ENCODE data around the gene MYL9.
"Not testable (repeated sequence)": the region's sequence is repeated elsewhere in the genome, so short reads cannot be mapped to it uniquely, and the experiment has no call there.

MYL9 gene

DNA sequence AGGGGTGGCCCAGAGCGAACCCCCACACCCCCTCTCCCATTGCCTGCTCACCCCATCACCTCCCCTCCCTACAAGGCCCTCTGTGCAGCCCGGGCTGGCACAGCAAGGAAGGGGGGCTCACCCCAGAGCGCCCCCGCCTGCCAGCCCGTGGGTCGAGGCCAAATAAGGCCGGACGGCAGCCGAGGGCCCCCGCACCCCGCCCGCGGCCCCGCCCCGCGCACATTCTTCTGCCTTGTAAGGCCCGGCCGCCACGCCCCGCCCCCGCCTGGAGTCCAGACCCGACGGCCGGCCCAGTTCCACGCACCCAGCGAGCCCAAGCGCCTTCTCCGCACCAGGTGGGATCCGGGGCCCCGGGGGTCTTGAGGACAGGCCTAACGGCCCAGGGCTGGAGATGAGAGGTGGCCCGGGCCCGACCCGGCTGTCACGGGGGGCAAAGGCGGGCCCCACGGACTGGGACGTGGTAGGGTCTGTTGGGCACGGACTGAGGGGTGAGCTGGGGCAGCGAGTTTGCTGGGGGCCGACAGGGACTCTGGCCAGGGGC is at the start of gene MYL9:
Gene MYL9, plus strand, starts transcription at position 293 of the 541 bp plus-strand sequence. CDS start 3,366 bp downstream, outside the sequence.
- peak; percentile 83 for DNase-seq

DNA sequence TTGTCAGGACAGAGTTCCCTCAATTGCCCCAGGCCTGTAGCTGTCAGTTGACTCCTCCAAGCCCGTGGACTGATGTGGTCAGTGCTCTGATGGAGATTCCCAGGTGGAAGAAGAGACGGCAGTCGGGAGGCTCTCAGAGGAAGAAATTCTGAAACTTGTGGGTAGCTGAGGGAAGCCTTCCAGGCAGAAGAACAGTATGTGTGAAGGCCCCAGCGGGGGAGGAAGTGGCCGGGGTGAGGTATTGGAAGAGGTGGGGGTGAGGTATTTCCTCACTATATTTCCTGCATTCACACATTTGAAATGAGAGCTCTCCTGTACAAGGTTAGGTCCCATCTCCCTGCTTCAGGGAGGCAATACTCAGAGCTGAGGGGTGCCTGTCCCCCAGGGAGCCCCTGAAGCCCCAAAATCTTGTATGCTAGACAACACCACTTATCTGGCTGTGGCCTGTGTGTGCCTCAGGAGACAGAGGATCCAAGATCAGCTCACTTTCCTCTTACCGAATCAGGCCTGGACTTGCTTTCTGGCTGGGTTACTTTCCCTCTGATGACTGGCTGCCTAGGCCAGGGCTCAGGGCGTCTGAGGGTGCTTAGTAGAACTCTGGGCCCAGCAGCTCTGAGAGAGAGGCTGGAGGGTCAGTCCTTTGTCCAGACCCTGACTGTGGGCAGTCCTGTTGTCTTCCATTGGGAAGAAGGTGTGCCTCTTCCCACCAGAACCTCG is 49.3 kb upstream of the MYL9 start:
- DNase-seq, result peak; percentile 48

DNA sequence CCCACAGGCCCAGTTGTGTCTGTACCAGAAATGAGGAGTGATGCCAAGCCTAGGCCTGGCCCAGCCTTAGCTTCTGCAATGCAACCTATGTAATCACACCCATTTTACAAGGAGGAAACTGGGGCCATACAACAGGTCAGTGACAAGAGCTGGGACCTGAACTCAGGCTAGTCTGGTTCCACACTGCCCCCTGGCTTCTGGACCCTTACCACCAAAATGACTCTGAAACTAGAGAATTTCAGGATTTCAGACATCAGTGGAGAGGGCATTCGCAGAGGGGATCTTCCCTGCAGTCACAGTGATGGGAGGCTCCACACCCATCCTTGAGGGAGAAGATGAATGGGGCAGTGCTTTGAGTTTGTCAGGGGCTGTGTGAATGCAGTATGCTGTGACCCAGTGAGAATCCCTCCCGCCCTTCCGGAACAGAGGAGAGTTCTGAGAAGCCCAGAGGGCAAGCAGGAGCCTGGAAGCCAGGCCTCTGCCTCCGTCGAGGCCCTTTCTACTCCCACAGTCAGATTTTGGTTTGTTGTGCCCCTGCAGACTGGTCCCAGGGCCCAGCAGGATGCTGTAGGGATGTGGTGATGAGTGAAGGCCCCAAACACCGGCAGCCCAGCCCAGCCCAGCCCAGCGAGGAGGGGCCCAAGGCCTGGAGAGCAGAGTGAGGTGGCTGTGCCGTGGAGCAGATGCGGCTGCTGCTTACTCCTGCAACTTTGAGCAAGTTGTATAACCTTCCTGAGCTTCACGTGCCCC is 48.1 kb upstream of the MYL9 start:
- no peak for DNase-seq

DNA sequence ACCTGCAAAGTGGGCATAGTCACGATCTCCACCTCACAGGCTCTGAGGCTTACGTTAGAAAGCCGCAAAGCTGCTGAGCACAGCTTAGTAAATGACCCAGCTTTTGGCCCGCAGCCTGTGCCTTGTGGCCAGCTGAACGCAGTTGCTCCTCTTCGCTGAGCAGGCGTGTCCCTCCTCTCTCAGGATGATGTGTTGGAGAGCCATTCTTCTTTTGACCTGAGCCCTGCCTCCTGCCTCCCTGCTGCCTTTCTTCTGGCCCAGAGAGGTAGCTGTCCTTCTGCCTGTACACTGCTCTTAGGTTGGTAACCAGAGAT is 47.6 kb upstream of the MYL9 start:
- DNase-seq, result peak; percentile 55

DNA sequence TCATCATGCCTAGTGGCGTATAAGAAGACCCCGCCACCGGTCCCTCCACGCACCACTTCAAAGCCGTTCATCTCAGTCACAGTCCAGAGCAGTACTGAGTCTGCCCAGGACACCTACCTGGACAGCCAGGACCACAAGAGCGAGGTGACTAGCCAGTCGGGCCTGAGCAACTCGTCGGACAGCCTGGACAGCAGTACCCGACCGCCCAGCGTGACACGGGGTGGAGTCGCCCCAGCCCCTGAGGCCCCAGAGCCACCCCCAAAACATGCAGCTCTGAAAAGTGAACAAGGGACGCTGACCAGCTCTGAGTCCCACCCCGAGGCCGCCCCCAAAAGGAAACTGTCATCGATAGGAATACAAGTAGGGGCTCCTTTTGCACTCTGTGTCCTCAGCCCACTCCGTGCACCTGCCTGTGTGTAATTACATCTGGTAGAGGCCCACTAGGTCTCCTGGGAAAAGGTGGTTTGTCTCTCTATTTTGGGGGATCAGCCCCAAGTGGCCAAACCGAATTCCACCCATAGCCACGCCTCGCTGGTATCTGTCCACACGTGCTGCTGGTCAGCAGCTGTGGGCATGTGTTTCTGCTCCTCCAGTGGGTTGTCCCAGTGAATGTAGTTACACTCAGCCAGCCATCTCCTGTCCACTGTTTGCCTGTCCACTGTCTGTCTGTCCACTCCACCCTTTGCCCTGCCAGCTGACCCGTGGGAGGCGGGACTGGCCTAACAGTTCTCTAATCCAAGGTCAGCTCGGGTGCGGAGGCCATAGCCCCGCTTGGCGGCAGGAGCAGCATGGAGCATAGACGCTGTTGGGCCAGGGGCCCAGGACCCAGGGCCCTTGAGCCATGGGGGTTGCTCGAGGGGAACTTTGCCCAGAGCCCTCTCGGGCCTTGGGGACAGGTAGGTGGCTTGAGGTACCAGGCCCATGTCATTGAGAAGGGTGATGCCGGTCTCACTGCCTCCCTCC is 44.3 kb upstream of the MYL9 start:
- DNase-seq, result no peak

DNA sequence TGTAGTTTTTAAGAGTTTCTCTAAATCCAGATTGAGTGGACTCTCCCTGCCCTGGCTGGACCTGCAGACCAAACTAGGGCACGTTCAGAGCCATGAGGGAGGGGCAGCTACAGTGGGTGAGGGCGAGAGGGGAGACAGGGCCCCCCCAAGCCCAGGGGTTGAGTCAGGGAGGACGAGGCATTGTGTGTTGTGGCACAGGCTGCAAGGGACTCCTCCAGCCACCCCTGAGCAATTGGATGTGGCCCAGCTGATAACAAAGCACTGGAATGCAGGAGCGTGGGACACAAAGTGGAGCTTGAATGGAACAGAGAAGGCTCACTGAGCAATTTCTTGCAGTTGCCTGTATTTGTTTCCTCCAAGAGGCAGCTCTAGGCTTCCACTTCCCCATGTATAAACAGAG is 43.5 kb upstream of the MYL9 start:
- no peak for DNase-seq

DNA sequence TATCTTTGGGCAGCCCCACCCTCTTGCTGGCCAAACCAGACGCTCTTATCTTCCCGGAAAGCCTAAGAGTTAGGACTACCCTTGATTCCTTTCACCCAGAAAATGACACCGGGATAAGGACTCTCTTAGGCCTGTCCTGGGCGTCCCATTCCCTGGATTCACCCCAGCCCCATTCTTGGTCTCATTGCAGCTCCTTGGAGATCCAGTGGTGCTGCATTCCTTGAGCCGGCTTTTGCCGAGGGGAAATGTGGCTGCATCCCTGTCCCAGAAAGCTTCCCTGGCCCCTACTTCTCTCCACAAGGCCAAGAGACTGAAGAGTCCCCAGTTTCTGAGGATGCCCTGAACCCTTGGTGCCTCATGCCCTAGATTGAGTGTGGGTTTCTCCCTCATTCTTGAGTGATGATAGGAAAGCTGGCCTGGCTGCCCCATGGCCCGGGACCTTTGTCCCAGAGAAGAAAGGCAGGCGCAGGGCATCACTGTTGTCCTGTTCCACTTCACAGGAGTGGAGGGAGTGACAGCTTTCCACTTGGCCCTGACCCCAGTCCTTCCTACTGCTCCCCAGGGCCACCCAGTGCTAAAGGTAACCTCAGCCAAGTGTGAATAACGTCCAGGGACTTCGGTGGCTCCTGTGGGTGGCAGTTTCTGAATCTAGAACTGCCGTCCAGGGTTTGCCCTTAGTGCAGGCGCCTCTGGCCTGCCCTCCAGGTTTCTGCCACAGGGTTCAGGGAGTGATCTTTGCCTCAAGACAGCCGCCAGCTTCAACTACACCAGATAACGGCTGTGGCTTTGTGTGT is 42.7 kb upstream of the MYL9 start:
- no peak for DNase-seq

DNA sequence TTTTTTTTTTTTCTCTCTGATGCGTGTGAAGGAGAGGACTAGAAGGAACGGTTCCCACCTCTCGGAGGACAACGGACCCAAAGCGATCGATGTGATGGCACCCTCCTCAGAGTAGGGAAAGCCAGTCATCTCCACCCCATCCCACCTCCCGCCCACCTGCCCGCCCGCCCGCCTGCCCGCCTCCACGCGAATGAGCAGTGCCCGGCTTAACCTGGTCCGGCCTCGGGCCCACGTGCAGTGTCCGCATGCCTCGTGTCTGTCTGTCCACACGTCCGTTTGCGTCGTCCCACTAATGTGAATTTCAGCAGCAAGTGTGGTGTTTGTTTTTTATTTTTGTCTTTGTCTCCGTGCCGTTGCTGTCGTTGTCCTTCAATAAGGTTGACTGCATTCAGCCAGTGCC is 42.1 kb upstream of the MYL9 start:
- DNase-seq, result no peak

DNA sequence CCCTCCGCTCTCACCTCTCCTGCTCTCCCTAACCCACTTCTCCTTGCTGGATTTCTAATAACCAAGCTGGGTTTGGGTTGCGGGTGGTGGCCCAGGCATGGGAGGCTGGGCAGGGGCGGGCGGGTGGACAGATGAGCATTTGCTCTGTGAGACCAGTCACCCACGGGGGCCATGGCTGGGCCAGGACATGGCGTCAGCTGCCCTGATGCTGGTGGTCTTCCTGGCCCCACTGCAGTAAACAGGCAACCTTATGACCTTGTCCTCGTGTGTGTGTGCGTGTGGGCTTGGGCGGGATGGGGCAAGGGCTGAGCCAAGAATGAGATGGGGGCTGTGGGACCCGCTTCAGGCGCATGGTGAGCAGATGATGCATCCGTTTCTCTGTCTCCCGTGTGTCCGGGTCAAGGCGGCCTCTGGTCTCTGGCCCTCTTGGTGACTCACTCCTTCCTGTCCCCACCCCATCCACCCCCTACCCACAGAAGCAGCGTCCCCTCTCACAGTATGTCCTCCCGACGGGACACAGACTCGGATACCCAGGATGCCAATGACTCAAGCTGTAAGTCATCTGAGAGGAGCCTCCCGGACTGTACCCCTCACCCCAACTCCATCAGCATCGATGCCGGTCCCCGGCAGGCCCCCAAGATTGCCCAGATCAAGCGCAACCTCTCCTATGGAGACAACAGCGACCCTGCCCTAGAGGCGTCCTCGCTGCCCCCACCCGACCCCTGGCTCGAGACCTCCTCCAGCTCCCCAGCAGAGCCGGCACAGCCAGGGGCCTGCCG is 41.4 kb upstream of the MYL9 start:
- DNase-seq, result peak; percentile 48

DNA sequence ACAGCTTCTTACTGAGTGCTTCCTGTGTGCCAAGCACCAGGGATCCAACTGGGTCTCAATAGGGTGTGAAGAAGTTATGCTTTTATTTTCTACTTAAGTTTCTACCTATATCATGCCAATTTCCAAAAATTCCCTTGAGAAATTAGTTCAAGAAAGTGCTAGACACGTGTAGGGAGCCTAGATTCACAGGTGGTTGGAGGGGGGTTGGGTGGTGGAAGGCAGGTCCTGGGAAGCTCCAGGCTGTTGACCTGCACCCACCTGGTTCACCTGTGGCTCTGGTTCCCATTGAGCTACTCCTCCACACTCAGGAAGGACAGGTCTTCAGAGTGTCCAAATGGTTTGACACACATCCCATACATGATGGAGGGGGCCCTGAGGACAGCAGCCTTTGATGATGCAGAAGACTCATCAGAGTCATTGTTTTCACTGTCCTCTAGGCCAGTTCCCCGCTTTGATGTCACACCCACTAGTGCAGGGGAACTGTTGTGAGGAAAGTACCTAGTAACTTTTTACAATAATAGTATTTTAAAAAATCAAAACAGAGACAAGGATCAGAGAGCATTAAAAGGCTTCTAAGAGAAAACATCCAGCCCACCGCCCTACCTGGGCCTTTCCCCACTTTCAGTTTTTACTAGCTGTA is 39.8 kb upstream of the MYL9 start:
- no peak for DNase-seq

DNA sequence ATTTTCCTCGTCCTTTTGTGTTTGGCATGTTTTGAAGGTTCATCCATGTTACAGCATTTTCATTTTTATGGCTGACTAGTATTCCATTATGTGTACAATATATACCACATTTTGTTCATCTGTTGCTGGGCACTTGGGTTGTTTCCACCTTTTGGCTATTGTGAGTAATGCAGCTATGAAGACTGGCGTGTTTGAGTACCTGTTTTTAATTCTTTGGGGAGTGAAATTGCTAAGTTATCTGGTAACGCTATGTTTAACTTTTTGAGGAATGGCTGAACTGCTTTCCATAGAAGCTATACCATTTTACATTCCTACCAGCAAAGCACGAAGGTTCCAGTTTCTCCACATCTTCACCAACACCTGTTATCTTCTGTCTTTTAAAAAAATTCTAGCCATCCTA is 37.0 kb upstream of the MYL9 start:
- DNase-seq, result no peak

DNA sequence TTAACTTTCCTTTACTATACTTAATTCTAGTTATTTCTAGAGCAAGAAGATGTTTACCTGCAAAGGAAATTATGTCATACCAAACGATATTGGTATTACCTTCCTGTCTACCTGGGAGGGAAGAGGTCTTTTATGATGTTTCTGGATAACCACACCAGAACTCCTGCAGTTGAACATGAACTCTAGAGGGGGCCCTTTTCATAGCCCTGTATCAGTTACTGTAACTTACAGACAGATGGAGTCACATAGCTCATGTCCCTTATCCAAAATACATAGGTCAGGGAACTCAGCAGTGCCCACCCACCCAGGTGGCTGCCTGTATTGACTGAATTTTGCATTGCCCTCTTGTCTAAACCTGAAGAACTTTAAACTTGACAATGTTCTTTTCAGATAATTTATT is 35.1 kb upstream of the MYL9 start:
- DNase-seq, result no peak

DNA sequence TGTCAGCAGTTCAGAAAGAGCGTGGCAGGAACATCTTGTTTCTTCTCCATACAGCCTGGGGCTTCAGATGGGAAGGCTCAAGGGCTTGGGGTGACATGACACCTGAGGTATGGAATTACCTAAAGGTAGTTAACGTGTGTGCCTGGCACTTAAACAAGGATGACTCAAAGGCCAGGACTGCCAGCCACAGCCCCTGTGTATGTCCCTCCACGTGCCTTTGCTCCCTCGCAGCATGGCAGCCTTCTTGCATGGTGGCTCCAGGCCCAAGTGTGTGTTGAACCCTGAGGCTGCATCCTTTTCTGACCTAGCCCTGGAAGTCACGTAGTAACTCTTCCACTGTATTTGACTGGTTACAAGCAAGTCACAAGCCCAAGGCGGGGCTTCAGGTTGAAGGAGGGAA is 33.6 kb upstream of the MYL9 start:
- DNase-seq, result no peak

DNA sequence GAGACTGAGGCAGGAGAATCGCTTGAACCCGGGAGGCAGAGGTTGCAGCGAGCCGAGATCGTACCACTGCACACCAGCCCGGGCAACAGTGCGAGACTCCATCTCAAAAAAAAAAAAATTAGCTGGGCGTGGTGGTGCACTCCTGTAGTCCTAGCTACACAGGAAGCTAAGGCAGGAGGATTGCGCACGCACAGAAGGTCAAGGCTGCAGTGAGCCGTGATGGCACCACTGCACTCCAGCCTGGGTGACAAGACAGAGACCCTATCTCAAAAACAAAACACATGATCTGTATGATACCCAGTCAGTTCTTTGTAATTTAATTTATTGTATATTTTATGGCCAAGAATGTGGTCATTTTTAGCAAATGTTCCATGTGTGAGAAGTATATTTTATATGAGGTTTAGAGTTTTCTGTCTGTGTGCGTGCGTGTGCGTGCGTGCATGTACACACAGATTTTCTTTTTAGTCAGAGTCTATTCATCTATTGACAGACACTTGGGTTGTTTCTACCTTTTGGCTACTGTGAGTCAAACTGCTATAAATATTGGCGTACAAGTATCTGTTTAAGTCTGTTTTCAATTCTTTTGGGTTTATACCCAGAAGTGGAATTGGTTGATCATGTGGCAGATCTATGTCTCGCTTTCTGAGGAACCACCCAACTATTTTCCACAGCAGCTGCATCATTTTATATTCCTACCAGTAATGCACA is 22.2 kb upstream of the MYL9 start:
- no peak for DNase-seq

DNA sequence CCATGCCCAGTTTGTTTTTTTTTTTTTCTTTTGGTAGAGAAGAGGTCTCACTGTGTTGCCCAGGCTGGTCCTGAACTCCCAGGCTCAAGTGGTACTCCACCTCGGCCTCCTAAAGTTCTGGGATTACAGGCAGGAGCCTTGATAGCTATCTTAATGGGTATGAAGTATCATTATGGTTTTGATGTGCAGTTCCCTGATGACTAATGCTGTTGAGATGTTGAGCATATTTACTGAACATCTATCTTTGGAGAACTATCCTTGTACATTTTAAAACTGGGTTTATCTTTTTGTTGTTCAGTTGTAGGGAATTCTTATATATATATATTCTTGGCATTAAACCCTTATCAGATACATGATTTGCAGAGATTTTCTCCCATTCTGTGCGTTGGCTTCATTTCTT is 21.4 kb upstream of the MYL9 start:
- DNase-seq, result peak; percentile 43

DNA sequence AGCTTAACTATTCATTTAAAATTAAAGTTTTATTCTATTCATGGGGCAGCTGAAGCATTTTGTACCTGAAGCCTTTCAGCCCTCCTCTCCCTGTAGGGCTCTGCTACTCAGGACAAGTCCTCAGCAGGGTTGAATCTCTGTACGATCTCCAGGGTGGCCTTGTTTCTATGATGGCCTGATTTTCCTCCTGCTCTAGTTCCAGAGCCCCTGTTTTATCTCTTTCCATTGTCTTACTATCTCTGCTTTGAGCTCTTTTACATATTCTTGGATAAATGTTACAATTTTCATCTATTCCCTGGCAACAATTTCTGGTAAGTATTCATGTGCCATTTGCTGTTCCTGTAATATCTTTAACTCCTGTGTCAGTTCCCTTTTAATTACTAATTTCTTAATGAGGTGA is 19.8 kb upstream of the MYL9 start:
- DNase-seq, result no peak

DNA sequence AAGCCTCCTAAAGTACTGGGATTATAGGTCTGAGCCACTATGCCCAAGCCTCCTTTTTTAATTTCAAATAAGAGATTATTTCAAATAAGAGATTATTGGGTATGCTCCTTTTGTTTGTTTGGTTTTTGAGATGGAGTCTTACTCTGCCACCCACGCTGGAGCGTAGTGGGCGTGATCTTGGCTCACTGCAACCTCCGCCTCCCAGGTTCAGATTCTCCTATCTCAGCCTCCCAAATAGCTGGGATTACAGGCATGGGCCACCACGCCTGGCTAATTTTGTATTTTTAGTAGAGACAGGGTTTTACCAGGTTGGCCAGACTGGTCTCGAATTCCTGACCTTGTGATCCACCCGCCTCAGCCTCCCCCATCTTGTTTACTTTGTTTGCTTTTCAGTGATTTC is 18.9 kb upstream of the MYL9 start:
- not testable (repeated sequence) for DNase-seq

DNA sequence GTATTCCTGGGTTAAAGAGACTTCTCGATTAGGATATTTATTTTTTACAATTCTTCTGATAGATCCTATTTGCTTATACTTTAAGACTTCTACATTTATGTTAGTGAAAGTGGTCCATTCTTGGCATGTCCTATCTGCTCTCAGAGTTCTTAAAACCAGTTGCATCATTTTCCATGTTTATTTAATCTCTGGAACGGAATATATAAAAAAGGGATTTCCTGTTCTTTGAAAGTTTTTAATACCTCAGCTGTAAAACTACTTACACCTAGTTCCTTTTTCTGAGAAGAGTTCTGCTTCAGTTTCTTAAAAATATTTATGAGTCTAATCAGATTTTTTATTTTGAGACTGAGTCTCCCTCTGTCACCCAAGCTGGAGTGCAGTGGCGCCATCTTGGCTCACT is 18.0 kb upstream of the MYL9 start:
- DNase-seq, result no peak

DNA sequence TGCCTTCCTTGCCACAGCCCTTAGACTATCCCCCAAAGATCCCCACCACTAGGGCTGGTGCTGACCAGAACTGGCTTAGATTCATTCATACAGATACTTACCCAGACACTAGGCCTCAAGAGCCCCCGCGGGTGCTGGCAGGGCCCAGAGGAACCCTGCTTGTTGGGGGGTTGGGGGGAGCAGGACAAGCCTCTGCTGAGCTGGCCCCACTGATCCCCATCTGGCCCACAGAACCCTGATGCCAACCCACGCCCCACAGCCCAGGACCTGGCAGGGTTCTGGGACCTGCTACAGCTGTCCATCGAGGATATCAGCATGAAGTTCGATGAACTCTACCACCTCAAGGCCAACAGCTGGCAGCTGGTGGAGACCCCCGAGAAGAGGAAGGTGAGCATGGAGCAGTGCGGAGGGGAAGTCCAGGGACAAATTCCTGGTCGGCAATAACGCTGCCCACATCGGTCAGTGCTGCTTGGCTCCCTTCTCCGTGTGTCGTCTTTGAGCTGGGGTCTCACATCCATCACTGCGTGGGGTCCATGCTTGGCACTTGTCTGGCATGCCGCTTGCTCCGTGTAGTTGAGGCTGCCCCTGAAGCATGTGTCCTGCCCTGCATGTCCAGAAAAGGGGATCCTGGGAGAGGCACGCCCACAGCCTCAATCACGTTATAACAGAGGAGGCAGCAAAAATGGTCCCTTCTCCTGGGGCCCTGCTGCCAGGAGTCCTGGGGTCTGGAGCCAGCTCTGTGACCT is 15.5 kb upstream of the MYL9 start:
- no peak for DNase-seq

DNA sequence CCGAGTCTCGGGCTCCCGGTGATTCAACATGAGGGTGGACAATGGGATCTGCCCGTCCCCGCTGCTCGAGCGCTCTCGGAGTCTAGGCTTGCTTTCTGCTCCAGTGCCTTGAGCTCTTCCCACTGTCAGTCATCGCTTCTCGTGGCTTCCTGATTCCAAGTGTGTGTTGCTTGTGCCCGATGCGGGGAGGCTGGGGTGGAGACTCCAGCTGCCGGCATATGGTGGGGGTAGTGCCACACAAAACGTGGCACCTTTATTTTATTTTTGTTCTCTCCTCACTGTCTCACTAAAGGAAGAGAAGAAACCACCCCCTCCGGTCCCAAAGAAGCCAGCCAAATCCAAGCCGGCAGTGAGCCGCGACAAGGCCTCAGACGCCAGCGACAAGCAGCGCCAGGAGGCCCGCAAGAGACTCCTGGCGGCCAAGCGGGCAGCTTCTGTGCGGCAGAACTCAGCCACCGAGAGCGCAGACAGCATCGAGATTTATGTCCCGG is 14.8 kb upstream of the MYL9 start:
- DNase-seq, result no peak
